GM12864 (cell line): ENCODE measurements around the gene B4GALNT1.

Experiments used
- DNase-seq: peaks from one replicate; pipeline ENCODE4 v3.0.0-alpha.2; 2011; ENCODE audit warnings: low read depth
- H3K4me3 ChIP-seq: 2 replicates; pipeline ENCODE4 v1.5.1; 2011; ENCODE audit warnings: mild to moderate bottlenecking, low read depth, low read length, control low read depth
- TF ChIP-seq, protein P1 (sequence below): IDR thresholded peaks from 2 replicates; pipeline ENCODE4 v1.5.1; 2011; ENCODE audit warnings: low read depth, mild to moderate bottlenecking, moderate library complexity, low read length, control low read depth, inconsistent platforms; ENCODE audit errors: missing control alignments

The B4GALNT1 gene

GRCh38 chr12:57580466-57580795 lies 52.6 kb downstream of the B4GALNT1 start:
- DNase-seq = no peak
- TF ChIP-seq, protein P1, sequence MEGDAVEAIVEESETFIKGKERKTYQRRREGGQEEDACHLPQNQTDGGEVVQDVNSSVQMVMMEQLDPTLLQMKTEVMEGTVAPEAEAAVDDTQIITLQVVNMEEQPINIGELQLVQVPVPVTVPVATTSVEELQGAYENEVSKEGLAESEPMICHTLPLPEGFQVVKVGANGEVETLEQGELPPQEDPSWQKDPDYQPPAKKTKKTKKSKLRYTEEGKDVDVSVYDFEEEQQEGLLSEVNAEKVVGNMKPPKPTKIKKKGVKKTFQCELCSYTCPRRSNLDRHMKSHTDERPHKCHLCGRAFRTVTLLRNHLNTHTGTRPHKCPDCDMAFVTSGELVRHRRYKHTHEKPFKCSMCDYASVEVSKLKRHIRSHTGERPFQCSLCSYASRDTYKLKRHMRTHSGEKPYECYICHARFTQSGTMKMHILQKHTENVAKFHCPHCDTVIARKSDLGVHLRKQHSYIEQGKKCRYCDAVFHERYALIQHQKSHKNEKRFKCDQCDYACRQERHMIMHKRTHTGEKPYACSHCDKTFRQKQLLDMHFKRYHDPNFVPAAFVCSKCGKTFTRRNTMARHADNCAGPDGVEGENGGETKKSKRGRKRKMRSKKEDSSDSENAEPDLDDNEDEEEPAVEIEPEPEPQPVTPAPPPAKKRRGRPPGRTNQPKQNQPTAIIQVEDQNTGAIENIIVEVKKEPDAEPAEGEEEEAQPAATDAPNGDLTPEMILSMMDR = no peak
- H3K4me3 ChIP-seq = no peak overlapping the region

- TF ChIP-seq, protein P1 = no peak
- no peak overlapping the region for H3K4me3 ChIP-seq
- no peak for DNase-seq
Observed at GRCh38 chr12:57579677-57580465, 53.1 kb downstream of the B4GALNT1 start.

DNA sequence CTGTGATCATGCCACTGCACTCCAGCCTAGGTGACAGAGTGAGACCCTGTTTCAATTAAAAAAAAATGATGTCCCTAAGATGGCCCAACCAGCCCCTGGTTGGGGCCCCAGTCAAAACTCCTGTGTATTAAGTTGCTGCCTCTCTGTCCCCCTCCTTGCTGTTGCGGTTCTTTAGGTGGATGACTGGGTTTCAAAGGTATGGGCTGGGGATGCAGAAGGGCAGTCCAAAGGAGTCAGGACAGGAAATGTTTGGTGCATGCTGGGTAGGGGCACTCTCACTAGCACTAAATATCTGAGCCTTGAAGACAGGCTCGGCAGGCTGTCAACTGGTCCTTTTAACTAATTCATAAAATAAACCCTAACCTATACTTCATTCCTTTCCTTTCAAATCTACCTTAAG lies 54.0 kb downstream of the B4GALNT1 start:
- TF ChIP-seq, protein P1 = no peak
- H3K4me3 ChIP-seq = no peak overlapping the region
- DNase-seq = no peak

DNA sequence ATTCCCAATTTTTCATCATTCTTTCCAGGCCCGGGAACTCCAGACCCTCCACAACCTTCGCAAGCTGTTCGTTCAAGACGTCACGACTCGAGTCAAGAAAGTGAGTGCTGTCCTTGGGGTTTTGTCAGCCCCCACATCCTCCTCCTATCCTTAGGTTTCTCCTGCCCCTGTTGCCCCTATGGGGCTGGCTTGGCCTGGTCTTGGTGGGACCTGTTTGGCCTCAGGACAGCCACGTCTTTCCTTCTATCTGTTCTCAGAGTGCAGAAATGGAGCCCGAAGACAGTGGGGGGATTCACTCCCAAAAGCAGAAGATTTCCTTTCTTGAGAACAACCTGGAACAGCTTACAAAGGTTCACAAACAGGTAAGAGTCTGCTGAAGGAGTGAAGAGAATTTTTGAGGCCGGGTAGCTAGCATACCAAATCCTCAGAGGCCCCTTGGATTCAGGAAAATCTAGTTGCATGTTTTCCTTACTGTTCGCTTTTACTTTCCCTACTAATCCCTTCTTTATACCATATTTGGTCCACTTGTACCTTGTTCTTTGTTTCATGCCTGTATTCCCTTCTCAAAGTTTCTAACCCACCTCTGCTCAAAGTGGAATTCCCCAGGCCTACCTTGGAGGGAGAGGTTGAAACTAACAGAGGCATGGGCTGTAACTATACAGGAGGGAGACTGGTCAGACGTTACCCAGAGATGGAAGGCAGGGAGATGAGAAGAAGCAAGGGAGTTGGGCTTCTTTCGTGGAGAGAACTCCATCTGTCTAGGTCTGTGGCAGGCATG lies 54.8 kb downstream of the B4GALNT1 start:
- no peak overlapping the region for H3K4me3 ChIP-seq
- no peak for DNase-seq
- TF ChIP-seq, protein P1 = no peak

DNA sequence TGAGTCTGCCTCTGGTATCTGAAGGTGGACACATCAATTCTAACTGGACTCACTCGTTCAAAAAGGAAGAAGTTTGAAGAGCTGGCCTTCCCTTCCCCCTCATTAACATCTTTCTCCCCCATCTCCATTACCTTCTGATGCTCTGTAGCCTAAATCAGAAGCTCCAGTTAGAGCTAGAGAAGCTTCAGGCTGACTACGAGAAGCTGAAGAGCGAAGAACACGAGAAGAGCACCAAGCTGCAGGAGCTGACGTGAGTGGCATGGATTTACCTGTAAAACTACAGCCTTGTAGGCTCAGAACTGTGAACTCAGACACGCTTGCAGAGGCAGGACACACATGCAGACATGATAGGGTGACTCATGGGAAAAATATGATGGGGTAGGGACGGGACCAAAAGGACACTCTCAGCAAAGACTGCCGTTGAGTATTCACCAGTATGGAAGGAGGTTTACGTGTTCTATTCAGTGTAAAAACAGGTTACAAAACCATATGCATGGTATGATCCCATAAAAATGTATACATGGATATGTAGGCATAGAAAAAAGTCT lies 56.3 kb downstream of the B4GALNT1 start:
- TF ChIP-seq, protein P1 = no peak
- no peak for DNase-seq
- no peak overlapping the region for H3K4me3 ChIP-seq
